Measurements from ENCODE around the gene SEC11A.
"Not testable (repeated sequence)": the region's sequence is repeated elsewhere in the genome, so short reads cannot be mapped to it uniquely, and the experiment has no call there.

The SEC11A gene

GRCh38 chr15:84669726-84670125 is 46.2 kb downstream of the SEC11A start:
- no peak for DNase-seq

DNA sequence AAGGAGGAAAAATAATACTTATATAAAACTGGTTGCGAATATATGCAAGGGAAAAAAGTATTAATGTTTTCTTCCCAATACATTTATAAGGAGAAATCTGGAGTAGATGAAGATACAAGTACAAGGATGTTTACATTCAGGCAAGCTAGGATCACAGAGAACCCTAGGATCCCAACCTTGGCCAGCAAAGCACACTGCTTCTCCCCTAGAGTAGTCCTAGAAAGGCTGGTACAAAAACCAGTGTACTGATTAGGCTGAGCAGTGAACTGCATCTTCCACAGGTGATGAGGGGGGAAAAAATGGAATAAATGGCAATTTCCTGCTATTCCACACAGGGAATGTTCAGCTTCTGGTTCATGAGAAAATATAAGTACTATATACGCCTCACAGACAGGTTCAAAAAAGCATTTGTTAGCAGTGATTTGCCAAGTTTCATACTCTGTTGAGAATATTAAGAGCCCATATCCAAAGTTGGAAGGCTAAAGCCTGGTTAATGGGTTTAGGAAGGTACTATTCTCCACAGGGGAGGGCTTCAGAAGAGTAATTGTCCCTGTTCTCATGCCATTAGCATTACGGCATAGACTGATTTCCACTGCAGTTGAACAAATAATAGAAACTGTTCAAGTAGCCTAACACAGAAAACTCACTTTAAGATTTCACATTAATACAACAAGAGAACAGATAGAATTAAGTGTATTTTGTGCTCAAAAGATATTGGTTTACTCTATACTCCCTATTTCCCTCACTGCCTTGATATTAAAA is 47.5 kb downstream of the SEC11A start:
- DNase-seq = no peak

DNA sequence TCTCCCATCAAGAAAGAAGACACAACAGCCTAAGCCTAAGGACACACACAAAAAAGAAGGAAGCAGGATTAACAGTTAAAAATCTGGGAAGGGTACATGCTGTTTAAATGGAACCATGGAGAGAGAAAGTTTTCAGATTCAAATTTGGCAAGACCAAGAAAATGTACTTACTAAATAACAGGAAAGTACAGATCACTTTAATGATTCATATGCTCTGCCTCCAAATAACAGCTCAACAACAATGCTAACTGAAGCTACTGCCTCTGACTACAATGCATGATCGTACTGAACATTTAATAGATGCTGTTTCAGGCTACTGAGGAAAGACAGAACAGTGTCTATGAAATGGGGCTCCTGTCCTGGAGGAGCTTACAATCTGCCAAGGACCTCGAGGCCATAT is 49.6 kb downstream of the SEC11A start:
- DNase-seq = no peak

DNA sequence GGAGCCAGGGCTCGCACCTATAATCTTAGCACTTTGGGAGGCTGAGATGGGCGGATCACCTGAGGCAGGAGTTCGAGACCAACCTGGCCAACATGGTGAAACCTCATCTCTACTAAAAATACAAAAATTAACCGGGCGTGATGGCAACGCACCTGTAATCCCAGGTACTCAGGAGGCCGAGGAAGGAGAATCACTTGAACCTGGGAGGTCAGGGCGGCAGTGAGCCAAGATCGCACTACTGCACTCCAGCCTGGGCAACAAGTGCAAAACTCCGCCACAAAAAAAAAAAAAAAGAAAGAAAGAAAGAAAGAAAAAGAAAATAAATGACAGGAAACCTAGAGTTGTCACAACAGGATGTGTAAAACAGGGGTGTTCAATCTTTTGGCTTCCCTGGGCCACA is 54.9 kb downstream of the SEC11A start:
- no peak for DNase-seq

GRCh38 chr15:84659904-84660781 is 55.8 kb downstream of the SEC11A start:
- DNase-seq = no peak

DNA sequence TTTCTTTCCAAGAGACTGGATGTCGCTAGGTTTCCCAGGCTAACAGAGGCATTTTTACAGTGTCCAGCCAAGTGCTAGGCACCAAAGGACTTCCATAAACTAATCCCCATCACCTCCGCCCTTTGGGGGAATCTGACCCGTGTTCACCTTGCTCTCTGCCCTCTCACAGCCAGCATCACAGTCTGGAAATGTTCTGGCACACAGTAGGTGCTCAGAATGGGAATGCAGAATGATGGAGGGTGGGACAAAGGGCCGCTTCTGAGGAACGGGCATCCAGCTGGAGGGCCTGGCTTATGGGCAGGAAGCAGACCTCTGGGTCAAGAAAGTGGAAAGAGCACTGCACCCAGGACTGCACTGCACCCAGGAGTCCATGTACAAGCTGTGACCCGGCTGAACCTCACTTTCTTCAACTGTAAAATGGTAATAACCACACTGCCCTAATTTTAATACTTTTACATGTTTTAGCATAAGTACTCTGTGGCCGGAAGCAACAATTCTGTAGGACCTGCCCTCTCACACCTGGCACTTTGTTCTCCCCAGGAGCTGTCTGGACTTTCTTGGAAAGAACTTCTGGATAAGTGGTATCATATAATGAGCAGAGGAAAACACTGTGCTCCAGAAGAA is 57.0 kb downstream of the SEC11A start:
- DNase-seq = no peak

GRCh38 chr15:84658080-84658787 is 57.7 kb downstream of the SEC11A start, which contains the start of gene NMB:
NMB (minus strand) TSS chr15:84658199; CDS start chr15:84658152, 47 bp downstream.
- DNase-seq = no peak

- DNase-seq = no peak
These were observed 58.2 kb downstream of the SEC11A start for GRCh38 chr15:84657748-84658079.

- DNase-seq = no peak
These were observed 59.0 kb downstream of the SEC11A start for GRCh38 chr15:84656972-84657371.

- peak; percentile 55 for DNase-seq
These were observed 61.1 kb downstream of the SEC11A start for GRCh38 chr15:84654689-84655453.

GRCh38 chr15:84653910-84654688 is 61.8 kb downstream of the SEC11A start, which contains the start of gene WDR73:
WDR73 (minus strand) TSS chr15:84654283; CDS start chr15:84654274, 9 bp downstream.
- peak; percentile 54 for DNase-seq

DNA sequence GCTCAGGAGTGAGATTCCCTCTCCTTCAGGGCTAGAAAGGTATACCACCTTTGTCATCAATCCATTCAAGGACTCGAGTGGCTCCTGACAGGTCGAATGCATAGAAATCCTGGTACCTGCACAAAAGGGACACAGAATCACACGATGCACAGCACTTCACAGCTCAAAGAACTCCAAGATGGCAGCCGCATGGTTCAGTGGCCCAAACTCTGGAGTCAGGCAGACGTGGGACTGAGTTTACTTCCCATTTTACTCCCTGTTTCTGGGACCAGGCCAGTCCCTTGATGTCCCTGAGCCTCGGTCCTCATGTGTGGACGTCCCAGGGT is 62.4 kb downstream of the SEC11A start:
- DNase-seq = no peak

GRCh38 chr15:84649706-84650105 is 66.2 kb downstream of the SEC11A start:
- DNase-seq = no peak

DNA sequence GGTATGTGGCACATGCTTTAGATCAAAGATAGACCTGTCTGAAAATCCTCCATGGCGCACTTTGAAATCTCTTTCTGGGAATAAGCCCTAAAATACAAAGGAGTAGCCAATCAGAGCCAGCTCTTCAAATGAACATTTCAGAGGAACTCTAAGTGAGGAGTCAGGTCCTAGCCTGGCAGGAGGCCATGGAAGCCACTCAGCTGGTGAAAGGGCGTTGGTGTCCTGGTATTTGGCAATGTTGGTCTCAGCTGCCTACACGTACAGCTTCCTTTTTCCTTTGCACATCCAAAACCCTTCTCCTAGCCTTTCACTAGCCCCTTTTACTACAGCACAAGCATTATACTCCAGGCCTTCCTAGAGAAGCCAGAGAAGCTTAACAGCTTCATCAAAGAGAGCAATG is 67.4 kb downstream of the SEC11A start:
- no peak for DNase-seq

- DNase-seq = no peak
These were observed 68.2 kb downstream of the SEC11A start for GRCh38 chr15:84647726-84648125.

DNA sequence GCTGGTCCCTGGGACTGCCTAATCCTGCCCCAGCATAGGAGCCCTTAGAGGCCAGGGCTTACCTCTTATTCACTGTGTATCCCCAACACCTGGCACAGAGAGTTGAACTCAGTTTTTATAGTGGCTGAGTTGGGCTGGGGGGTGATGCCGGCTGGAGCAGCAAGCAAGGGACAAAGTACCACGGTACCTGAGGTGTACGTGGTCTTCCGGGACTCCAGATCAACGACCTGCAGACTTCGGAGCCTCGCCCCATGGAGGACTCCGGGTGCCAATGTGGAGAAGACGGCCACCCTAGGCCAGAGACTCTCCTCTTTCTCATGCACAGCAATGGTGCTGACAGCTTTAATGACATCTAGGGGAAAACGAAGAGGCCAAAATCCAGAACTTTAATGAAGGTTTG is 69.9 kb downstream of the SEC11A start:
- DNase-seq = no peak

DNA sequence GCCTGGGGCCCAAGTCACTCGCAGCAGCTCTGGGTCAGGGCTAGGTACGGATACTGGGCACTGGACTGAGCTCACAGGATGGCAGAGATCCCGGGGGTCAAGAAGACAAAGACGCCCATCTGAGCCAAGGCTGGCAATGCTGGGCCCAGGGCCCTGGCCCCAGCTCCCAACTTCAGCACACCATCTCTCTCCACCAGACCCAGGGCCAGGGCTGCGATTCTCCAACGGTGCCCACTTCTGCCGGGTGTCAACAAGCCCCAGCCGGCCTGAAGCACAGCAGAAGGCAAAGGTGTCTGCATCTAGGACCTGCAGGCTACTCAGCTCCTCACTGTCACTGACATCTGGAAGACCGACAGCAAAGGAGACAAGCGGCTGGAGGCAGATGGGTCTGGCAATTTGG is 70.4 kb downstream of the SEC11A start:
- no peak for DNase-seq

DNA sequence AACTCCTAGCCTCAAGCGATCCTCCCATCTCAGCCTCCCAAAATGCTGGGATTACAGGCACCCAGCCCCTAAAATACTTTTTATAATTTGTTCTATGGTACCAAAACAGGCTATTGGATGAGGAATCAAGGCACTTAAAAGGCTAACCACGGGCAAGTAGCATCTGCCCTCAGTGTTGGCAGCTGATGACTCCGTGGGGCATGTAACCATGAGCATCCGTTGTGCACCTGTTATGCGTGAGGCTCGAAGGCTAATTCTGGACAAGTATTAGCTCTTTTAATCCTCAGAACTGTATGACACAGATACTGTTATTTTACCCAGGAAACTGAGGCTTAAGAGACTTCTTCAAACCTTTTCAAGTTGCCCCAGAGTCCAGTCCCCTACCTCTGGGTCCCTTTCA is 72.1 kb downstream of the SEC11A start:
- DNase-seq = no peak

DNA sequence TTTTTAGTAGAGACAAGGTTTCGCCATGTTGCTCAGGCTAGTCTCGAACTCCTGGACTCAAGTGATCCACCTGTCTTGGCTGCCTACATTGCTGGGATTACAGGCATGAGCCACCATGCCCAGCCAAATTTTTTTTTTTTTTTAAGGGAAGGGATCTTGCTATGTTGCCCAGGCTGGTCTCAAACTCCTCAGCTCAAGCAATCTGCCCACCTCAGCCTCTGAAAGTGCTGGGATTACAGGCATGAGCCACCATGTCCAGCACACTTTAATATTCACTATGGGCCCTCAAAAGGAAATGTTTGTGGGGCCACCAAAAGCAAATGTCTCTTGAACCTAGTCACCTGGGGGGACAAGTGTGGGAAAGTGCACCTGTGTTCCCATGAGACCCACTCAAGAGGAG is 73.3 kb downstream of the SEC11A start:
- DNase-seq = not testable (repeated sequence)

- not testable (repeated sequence) for DNase-seq
These were observed 74.1 kb downstream of the SEC11A start for GRCh38 chr15:84641871-84642270.

GRCh38 chr15:84638103-84638502 is 77.8 kb downstream of the SEC11A start:
- DNase-seq = no peak

Measured in SIG-M5 (cell line).